Neural cell (in vitro differentiated cells): ENCODE measurements around the gene ALOX5.

Experiments used
- CTCF ChIP-seq: fragments of 450-650 bp; IDR thresholded peaks from 2 replicates; pipeline ENCODE4 v1.5.1; 2014; ENCODE audit warnings: antibody characterized with exemption, mild to moderate bottlenecking, moderate library complexity; ENCODE audit not compliant: poor library complexity, severe bottlenecking
- EP300 ChIP-seq: fragments of 450-650 bp; conservative IDR thresholded peaks from 2 replicates; pipeline ENCODE4 v1.6.1; 2014; ENCODE audit warnings: antibody characterized with exemption, mild to moderate bottlenecking, moderate library complexity; ENCODE audit not compliant: poor library complexity, severe bottlenecking
- EZH2 ChIP-seq: fragments of 200-600, 300-800 bp; shearing (Covaris generic), sonication (generic); IDR thresholded peaks from 2 replicates; pipeline ENCODE4 v1.6.1; 2014; ENCODE audit warnings: antibody characterized with exemption, low read length, borderline replicate concordance, mild to moderate bottlenecking; ENCODE audit not compliant: insufficient read depth, poor library complexity, severe bottlenecking
- POLR2AphosphoS5 ChIP-seq: IDR thresholded peaks from 2 replicates; pipeline ENCODE4 v1.6.1; 2012
- SMC3 ChIP-seq: fragments of 450-650 bp; conservative IDR thresholded peaks from 2 replicates; pipeline ENCODE4 v1.6.1; 2014; ENCODE audit warnings: antibody characterized with exemption, mild to moderate bottlenecking, moderate library complexity; ENCODE audit not compliant: poor library complexity
- TAF1 ChIP-seq: IDR thresholded peaks from 2 replicates; pipeline ENCODE4 v1.6.1; 2012; ENCODE audit warnings: low read depth

GRCh38 chr10:45454859-45455258, 80.8 kb downstream of the ALOX5 start:
- no peak for TF ChIP-seq SMC3
- TF ChIP-seq CTCF: no peak
- no peak for TF ChIP-seq EZH2
- TF ChIP-seq POLR2AphosphoS5: no peak
- no peak for TF ChIP-seq TAF1
- TF ChIP-seq EP300: no peak
